ENCODE results near the gene SDE2.

DNA sequence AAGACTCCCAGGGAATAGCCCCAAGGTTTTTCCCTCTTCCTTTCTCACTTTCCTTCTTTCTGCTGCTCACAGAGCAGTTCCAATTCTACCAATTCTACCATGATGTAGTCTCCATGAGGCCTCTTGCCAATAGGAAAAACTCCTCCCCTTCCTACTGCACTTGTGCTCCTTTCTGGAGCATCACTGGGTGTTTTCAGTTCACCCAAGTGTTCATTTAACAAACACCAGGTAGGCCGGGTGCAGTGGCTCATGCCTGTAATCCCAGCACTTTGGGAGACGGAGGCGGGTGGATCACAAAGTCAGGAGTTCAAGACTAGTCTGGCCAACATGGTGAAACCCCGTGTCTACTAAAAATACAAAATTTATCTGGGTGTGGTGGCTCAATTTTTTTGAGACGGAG, 36.8 kb upstream of the SDE2 start:
- TF ChIP-seq, protein P1, sequence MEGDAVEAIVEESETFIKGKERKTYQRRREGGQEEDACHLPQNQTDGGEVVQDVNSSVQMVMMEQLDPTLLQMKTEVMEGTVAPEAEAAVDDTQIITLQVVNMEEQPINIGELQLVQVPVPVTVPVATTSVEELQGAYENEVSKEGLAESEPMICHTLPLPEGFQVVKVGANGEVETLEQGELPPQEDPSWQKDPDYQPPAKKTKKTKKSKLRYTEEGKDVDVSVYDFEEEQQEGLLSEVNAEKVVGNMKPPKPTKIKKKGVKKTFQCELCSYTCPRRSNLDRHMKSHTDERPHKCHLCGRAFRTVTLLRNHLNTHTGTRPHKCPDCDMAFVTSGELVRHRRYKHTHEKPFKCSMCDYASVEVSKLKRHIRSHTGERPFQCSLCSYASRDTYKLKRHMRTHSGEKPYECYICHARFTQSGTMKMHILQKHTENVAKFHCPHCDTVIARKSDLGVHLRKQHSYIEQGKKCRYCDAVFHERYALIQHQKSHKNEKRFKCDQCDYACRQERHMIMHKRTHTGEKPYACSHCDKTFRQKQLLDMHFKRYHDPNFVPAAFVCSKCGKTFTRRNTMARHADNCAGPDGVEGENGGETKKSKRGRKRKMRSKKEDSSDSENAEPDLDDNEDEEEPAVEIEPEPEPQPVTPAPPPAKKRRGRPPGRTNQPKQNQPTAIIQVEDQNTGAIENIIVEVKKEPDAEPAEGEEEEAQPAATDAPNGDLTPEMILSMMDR (IDR thresholded peaks at IDR 0.05): no peak
- TF ChIP-seq POLR2A (IDR thresholded peaks at IDR 0.05) (no peak), POLR2AphosphoS5 (IDR thresholded peaks at IDR 0.05) (no peak)
